ENCODE data around the gene NALF2. TPM values are rescaled to one million over a fixed set of nuclear protein-coding genes. Genes with fewer than 3 reads are reported as not detected.

The NALF2 gene
- polyA plus RNA-seq, 2 of the 4 experiments (the other 2 are of a cell fraction), result 1.4 to 2.1 TPM

- ChIA-PET POLR2A (no interaction called here), CTCF (interaction anchor here (0.5 to 2.9 kb wide), 8 partner anchors 15 to 558 kb away, joined by 3 to 22 read pairs (median 8); no protein-coding TSS in a partner anchor)
- FAIRE-seq, result no peak
- H3K4me2 ChIP-seq, result no peak overlapping the region
- H3K27ac ChIP-seq, result no peak overlapping the region
- 57% methylated on average over 4 of the region's 4 CpGs for WGBS (ENCODE audit: missing lambda C conversion rate)
- no peak for DNase-seq (ENCODE audit: low read depth in 1 of 2, low spot score in 1 of 2)
- no peak overlapping the region for H3K4me3 ChIP-seq
- no peaks in the 10 kb centered on the region for H3K4me1 ChIP-seq
- no peaks in the 10 kb centered on the region for H3K9me3 ChIP-seq
- TF ChIP-seq EHF (CRISPR knock-in tag; IDR thresholded peaks at IDR 0.05) (no peak), KDM1A (IDR thresholded peaks at IDR 0.05; ENCODE audit: low read depth) (no peak), CTCF (IDR thresholded peaks at IDR 0.05) (no peak)
- ATAC-seq, result no peak
Measured at GRCh38 chrX:69539437-69539836, 35.3 kb downstream of the NALF2 start.

- H3K4me2 ChIP-seq, result no peak overlapping the region
- no peak for ATAC-seq
- TF ChIP-seq REST (IDR thresholded peaks at IDR 0.05), result no peak
- no peak for TF ChIP-seq KDM5A (IDR thresholded peaks at IDR 0.05)
- no peak for TF ChIP-seq HDAC2 (IDR thresholded peaks at IDR 0.05)
- TF ChIP-seq MAX (IDR thresholded peaks at IDR 0.05), result no peak
- TF ChIP-seq FOSB (CRISPR knock-in tag; IDR thresholded peaks at IDR 0.05), result no peak
- no peak for TF ChIP-seq ZFP36 (IDR thresholded peaks at IDR 0.05; ENCODE audit: borderline replicate concordance, partially characterized antibody)
- no peak for TF ChIP-seq HES2 (IDR thresholded peaks at IDR 0.05)
- TF ChIP-seq RCOR1 (IDR thresholded peaks at IDR 0.05; ENCODE audit: low read depth, low read length), result no peak
- no peak for TF ChIP-seq POLR2AphosphoS2 (conservative IDR thresholded peaks at IDR 0.05; ENCODE audit: low read length)
- no peak for TF ChIP-seq TFCP2L1 (CRISPR knock-in tag; IDR thresholded peaks at IDR 0.05)
- no peak for TF ChIP-seq ELK1 (IDR thresholded peaks at IDR 0.05; ENCODE audit: low read depth, low read length)
- TF ChIP-seq ZSCAN20 (CRISPR knock-in tag; IDR thresholded peaks at IDR 0.05), result no peak
- TF ChIP-seq JUN (IDR thresholded peaks at IDR 0.05), result no peak
- no peaks in the 10 kb centered on the region for H3K9me3 ChIP-seq
- FAIRE-seq, result no peak
- no peaks in the 10 kb centered on the region for H3K4me1 ChIP-seq
- ChIA-PET CTCF (no interaction called here), POLR2A (no interaction called here)
- no peak for DNase-seq (ENCODE audit: low read depth in 1 of 2, low spot score in 1 of 2)
- H3K4me3 ChIP-seq, result no peak overlapping the region
- no peak overlapping the region for H3K27ac ChIP-seq
- 6% methylated on average over 3 of the region's 3 CpGs for WGBS (ENCODE audit: missing lambda C conversion rate)
Measured at GRCh38 chrX:69541956-69542355, 37.8 kb downstream of the NALF2 start.

- Histone ChIP-seq H3K9me3 (no peaks in the 10 kb centered on the region), H3K27ac (no peak overlapping the region), H3K4me3 (no peak overlapping the region), H3K4me1 (no peaks in the 10 kb centered on the region), H3K4me2 (no peak overlapping the region)
- POLR2A ChIA-PET, result no interaction called here
- CTCF ChIA-PET, result interaction anchor here (1.1 kb wide), 3 partner anchors 75 to 554 kb away, joined by 3 to 5 read pairs (median 3); no protein-coding TSS in a partner anchor
- FAIRE-seq (no peak), ATAC-seq (no peak), DNase-seq (ENCODE audit: low read depth in 1 of 2, low spot score in 1 of 2) (no peak)
- WGBS (ENCODE audit: missing lambda C conversion rate), result no CpG with 5 or more reads among the region's 3 CpGs
- TF ChIP-seq TFCP2L1 (CRISPR knock-in tag; IDR thresholded peaks at IDR 0.05) (no peak), TP53 (CRISPR knock-in tag; IDR thresholded peaks at IDR 0.05) (no peak), ZSCAN20 (CRISPR knock-in tag; IDR thresholded peaks at IDR 0.05) (no peak), CBX8 (IDR thresholded peaks at IDR 0.05) (no peak), ATOH8 (CRISPR knock-in tag; IDR thresholded peaks at IDR 0.05; ENCODE audit: low read depth) (no peak), JUN (IDR thresholded peaks at IDR 0.05) (no peak), EHMT2 (IDR thresholded peaks at IDR 0.05; ENCODE audit: low read depth) (no peak), BHLHE40 (IDR thresholded peaks at IDR 0.05; ENCODE audit: low read depth, low read length) (no peak), CBX2 (IDR thresholded peaks at IDR 0.05; ENCODE audit: borderline replicate concordance, low read depth) (no peak), HOXA7 (CRISPR knock-in tag; IDR thresholded peaks at IDR 0.05) (no peak), CTCF (IDR thresholded peaks at IDR 0.05) (no peak), FOSL2 (IDR thresholded peaks at IDR 0.05) (no peak), FOSL2 (CRISPR knock-in tag; IDR thresholded peaks at IDR 0.05) (no peak)
Measured at GRCh38 chrX:69543572-69543971, 39.4 kb downstream of the NALF2 start.

Measured in A549 (cell line).